ENCODE data around the gene SLC4A1AP. TPM values are rescaled to one million over a fixed set of nuclear protein-coding genes. Genes with fewer than 3 reads are reported as not detected.

SLC4A1AP gene
- polyA plus RNA-seq, 1 experiment, result 8.8 TPM

DNA sequence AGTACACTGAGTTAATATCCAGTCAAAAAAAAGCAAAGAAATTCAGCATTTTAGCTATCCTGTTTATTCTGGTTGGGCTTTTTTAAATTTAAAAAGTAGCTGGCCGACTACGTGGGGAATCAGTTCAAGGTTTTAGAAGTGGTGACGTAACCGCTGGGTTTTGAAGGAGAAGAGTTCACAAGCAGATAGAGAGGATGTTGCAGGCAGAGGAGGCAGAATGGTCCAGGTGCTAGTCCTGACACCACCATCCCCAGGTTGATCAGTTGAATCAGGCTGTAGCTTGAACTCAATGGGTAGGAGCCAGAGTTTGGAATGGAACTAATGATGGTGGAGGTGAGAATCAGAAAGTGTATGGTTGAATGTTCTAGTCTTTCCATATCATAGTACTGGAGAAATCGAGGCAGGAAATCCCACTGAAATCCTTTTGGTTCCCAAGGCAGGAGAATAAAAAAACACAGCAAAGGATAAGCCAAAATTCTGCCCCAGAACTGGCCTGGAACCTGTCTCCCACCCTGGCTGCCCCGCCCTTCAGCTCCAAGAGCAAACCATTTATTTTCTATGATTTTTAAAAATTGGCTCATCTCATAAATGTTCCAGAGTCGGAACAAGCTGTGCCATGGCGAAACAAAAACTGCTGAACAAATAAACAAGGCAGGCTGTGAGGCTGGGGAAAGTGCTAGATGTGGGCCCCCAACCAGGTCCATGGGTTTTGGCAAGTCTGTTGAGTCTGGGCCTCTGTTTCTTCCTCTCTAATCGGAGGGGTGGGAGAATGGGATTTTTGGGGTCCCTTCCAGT lies 44.0 kb downstream of the SLC4A1AP start:
- no peak for DNase-seq (ENCODE audit: low read depth)
- no peaks in the 10 kb centered on the region for H3K27me3 ChIP-seq (ENCODE audit: control insufficient read depth, insufficient read depth, low read length)
- no peak overlapping the region for H3K4me3 ChIP-seq (ENCODE audit: low read depth, low read length)
- H3K36me3 ChIP-seq (ENCODE audit: control insufficient read depth, insufficient read depth, low read length), result no peaks in the 10 kb centered on the region
- ChIA-PET POLR2A (no interaction called here), CTCF (interaction anchor here (0.6 to 1.9 kb wide), 6 partner anchors 9 to 459 kb away, joined by 3 to 8 read pairs (median 4); no protein-coding TSS in a partner anchor)
- TF ChIP-seq, protein P1, sequence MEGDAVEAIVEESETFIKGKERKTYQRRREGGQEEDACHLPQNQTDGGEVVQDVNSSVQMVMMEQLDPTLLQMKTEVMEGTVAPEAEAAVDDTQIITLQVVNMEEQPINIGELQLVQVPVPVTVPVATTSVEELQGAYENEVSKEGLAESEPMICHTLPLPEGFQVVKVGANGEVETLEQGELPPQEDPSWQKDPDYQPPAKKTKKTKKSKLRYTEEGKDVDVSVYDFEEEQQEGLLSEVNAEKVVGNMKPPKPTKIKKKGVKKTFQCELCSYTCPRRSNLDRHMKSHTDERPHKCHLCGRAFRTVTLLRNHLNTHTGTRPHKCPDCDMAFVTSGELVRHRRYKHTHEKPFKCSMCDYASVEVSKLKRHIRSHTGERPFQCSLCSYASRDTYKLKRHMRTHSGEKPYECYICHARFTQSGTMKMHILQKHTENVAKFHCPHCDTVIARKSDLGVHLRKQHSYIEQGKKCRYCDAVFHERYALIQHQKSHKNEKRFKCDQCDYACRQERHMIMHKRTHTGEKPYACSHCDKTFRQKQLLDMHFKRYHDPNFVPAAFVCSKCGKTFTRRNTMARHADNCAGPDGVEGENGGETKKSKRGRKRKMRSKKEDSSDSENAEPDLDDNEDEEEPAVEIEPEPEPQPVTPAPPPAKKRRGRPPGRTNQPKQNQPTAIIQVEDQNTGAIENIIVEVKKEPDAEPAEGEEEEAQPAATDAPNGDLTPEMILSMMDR (IDR thresholded peaks at IDR 0.05; ENCODE audit: insufficient read depth, low read depth, low read length), result no peak

DNA sequence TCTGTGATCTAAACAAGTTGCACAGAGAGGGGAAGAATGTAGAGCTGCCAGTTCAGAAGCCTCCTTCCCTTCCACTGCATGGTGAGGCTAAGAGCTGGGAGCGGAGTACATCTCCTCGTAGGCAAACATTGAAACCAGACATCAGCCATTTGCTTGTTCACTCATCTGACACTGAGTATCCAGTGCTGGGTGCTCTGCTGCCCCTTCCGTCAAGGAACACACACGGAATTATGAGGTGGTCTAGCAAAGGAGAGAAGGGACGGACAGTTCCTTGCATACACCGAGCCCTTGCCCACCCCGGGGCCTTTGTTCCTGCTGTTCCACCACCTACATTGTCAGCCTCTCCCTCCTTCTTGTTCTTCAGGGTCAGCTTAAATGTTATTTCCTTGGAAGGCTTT lies 44.6 kb downstream of the SLC4A1AP start:
- TF ChIP-seq, protein P1 (IDR thresholded peaks at IDR 0.05; ENCODE audit: insufficient read depth, low read depth, low read length), result no peak
- H3K36me3 ChIP-seq (ENCODE audit: control insufficient read depth, insufficient read depth, low read length), result no peaks in the 10 kb centered on the region
- POLR2A ChIA-PET, result no interaction called here

DNA sequence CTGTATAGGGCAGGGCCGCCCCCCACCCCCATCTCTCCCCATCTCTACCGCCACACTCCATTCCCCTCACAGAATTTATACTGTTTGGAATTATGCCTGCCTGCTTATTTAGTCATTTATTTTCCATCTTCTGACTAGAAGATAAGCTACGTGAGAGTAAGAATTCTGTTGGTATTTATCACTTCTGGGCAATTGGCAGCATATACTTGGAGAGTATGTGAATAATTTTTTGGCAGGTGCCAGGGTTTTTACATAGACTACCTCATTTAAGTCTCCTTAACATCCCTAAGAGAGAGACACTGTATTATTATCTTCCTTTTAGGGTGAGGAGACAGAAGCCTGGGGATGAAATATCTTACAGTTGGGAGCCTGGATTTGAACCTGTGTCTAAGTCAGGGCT lies 45.0 kb downstream of the SLC4A1AP start:
- no peaks in the 10 kb centered on the region for H3K27me3 ChIP-seq (ENCODE audit: control insufficient read depth, insufficient read depth, low read length)
- DNase-seq (ENCODE audit: low read depth), result no peak
- H3K36me3 ChIP-seq (ENCODE audit: control insufficient read depth, insufficient read depth, low read length), result no peaks in the 10 kb centered on the region
- TF ChIP-seq, protein P1 (IDR thresholded peaks at IDR 0.05; ENCODE audit: insufficient read depth, low read depth, low read length), result no peak
- ChIA-PET POLR2A (no interaction called here), CTCF (interaction anchor here (1.7 kb wide), 1 partner anchor 15 kb away, joined by 8 read pairs; no protein-coding TSS in a partner anchor)
- no peak overlapping the region for H3K4me3 ChIP-seq (ENCODE audit: low read depth, low read length)

More for the DNA sequence above, 44.6 kb downstream of the SLC4A1AP start:
- CTCF ChIA-PET, result interaction anchor here (1.7 kb wide), 1 partner anchor 15 kb away, joined by 8 read pairs; no protein-coding TSS in a partner anchor
- Histone ChIP-seq H3K27me3 (ENCODE audit: control insufficient read depth, insufficient read depth, low read length) (no peaks in the 10 kb centered on the region), H3K4me3 (ENCODE audit: low read depth, low read length) (no peak overlapping the region)
- DNase-seq (ENCODE audit: low read depth), result no peak

DNA sequence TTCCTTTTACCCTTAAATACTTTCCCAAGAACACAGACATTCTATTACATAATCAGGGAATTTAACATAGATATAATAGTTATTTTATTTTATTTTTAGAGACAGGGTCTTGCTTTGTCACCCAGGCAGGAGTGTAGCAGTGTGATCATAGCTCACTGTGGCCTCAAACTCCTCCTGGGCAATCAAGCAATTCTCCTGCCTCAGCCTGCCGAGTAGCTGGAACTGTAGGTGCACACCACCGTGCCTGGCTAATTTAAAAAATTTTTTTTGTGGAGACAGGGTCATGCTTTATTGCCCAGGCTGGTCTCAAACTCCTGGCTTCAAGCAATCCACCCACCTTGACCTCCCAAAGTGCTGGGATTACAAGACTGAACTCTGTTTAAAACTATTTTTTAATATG lies 45.6 kb downstream of the SLC4A1AP start:
- Histone ChIP-seq H3K27me3 (ENCODE audit: control insufficient read depth, insufficient read depth, low read length) (no peaks in the 10 kb centered on the region), H3K4me3 (ENCODE audit: low read depth, low read length) (no peak overlapping the region), H3K36me3 (ENCODE audit: control insufficient read depth, insufficient read depth, low read length) (no peaks in the 10 kb centered on the region)
- ChIA-PET POLR2A (no interaction called here), CTCF (no interaction called here)
- no peak for DNase-seq (ENCODE audit: low read depth)
- TF ChIP-seq, protein P1 (IDR thresholded peaks at IDR 0.05; ENCODE audit: insufficient read depth, low read depth, low read length), result no peak

DNA sequence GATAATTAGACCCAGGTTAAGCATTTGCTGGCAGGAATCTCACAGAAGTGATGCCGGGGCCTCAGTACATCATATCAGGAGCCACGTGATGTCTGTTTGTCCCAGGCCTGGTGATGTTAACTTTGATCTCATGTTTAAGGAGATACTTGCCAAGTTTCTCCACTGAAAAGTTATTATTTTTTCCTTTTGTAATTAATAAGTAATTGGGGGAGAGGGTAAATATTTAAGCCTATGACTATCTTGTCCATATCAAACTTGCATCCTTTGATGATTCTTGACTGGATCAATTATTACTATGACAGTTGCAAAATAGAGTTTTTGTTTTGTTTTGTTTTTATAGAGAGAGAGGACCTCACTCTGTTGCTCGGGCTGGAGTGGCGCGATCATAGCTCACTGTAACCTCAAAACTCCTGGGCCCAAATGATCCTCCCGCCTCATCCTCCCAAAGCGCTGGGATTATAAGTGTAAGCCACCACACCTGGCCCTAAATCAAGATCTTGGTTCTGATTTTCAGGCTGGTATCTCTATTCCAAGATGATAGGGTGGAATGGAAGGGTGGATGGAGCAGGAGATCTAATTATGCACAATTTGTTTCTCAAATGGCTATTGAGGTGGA lies 46.4 kb downstream of the SLC4A1AP start:
- ChIA-PET CTCF (no interaction called here), POLR2A (no interaction called here)
- Histone ChIP-seq H3K27me3 (ENCODE audit: control insufficient read depth, insufficient read depth, low read length) (no peaks in the 10 kb centered on the region), H3K4me3 (ENCODE audit: low read depth, low read length) (no peak overlapping the region), H3K36me3 (ENCODE audit: control insufficient read depth, insufficient read depth, low read length) (no peaks in the 10 kb centered on the region)
- TF ChIP-seq, protein P1 (IDR thresholded peaks at IDR 0.05; ENCODE audit: insufficient read depth, low read depth, low read length), result no peak
- no peak for DNase-seq (ENCODE audit: low read depth)

All from BJ (cell line).